Head of caudate nucleus (tissue), 42 donors: ENCODE measurements around the gene RTEL1.
"Not testable (repeated sequence)": the region's sequence is repeated elsewhere in the genome, so short reads cannot be mapped to it uniquely, and the experiment has no call there.

ENCODE experiments used
- DNase-seq, 42 donors: peaks; one replicate each; pipeline versions ENCODE4 v3.0.0 to v3.0.0-alpha.2; 2020 to 2021; ENCODE audit warnings: mixed read lengths in 7 of 42
- intact Hi-C: fragments of 100-400 bp; cut with DNase I; formaldehyde crosslinking; loops from one replicate; pipeline ENCODE4 v1.15.0; 2022

Gene RTEL1

GRCh38 chr20:63642527-63643247 is 15.4 kb upstream of the RTEL1 start:
- intact Hi-C loops: no loop called here
- DNase-seq: no peak

- no peak for DNase-seq
- intact Hi-C loops: no loop called here
Observed at GRCh38 chr20:63643499-63643898, 14.6 kb upstream of the RTEL1 start.

GRCh38 chr20:63643946-63644345 is 14.2 kb upstream of the RTEL1 start:
- DNase-seq: peak in 2 of 42 donors; percentile 29 to 53
- intact Hi-C loops: no loop called here

DNA sequence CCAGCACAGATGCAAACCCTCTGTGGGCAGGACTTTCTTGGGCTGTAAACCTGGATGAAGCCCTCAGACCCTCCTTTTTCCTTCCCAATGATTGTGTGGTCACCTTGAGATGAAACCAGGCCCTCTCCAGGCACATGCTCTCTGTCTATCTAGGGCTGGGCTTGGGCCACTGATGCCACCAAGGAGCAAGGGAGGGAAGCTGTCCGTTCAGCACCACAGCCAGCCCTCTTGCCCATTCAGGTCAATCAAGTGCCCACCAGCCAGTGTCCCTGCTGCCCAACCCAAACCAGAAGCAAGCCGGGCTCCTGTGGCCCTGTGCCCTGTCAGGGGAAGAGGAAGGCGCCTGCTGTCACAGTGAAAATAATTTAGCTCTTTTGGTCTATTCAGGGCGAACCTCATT is 12.9 kb upstream of the RTEL1 start:
- intact Hi-C loops: no loop called here
- no peak for DNase-seq

GRCh38 chr20:63648190-63648589 is 9.9 kb upstream of the RTEL1 start:
- intact Hi-C loops: no loop called here
- no peak for DNase-seq

DNA sequence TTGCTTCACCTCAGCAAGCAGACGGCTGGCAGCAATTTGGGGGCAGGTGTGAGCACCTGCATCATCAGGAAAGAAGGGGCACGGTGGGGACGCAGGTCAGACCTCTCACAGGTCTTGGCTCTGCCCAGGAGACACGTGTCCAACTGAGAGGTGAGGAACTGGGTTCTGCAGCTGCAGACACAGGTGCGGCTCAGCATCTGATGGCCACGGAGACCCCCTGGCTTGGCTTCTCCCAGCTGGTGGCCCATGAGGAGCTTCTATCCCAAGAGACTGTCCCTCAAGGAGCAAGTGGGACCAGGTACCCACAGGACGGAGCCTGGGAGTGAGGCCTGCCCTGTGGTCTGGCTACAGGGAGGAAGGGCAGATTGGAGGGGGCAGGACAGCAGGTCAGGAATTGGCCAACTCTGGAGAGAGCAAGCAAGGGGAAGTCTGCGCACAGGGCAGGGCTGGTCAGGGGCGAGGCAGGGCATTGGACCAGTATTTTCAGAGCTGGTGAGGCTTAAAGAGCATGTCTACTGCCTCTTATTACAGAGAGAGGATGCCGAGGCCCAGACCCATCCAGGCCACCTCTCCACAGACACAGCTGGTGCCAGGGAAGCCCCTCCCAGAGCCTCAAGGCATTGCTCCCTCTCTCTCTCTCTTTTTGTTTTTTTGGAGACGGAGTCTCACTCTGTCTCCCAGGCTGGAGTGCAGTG is 9.1 kb upstream of the RTEL1 start:
- intact Hi-C loops: no loop called here
- DNase-seq: no peak

GRCh38 chr20:63650486-63650885 is 7.6 kb upstream of the RTEL1 start:
- intact Hi-C loops, DNase-seq: not testable (repeated sequence)

- peak in 1 of 42 donors; percentile 21 for DNase-seq
Observed at GRCh38 chr20:63651942-63652191, 6.2 kb upstream of the RTEL1 start.

DNA sequence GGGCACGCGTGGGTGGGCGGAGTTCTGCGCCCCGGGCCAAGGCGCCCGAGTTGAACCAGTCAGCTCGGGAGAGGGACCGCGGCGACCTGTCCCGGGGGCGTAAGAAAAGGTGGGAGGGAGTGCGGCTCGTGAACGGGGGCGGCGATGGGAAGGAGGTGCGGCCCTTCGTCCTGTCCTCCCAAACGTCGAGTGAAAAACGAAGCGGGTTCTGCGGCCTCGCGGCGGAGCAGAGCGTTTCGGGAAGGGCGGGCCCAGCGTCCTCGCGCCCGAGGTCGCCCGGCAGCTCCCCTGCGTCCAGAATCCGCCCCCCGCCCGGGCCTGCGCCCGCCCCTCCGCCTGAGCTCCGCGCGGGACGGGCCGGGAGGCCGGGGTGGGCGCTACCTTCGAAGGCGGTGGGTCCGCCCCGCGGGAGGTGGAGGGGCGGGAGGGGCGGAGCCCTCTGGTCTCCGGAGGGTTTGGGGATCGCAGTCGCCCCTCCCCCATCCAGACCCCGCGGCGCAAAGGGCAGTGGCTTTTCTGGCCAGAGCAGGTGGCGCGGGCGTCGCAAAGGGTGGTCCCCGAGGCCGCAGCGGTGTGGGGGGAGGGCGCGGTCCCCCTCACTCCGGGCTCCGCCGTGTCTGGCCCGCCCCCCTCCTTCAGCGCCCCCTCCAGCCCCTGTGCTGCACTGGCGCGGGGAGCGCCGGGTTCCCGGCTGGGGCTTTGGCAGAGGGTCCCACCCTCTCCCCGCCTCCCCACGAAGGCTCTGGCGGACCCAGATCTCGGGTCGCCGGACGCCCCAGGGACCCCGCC is 5.7 kb upstream of the RTEL1 start:
- DNase-seq: peak in 6 of 42 donors; percentile 21 to 46 (median 28)
- intact Hi-C loops: no loop called here

More at GRCh38 chr20:63651942-63652191, 6.2 kb upstream of the RTEL1 start:
- intact Hi-C loops: no loop called here

DNA sequence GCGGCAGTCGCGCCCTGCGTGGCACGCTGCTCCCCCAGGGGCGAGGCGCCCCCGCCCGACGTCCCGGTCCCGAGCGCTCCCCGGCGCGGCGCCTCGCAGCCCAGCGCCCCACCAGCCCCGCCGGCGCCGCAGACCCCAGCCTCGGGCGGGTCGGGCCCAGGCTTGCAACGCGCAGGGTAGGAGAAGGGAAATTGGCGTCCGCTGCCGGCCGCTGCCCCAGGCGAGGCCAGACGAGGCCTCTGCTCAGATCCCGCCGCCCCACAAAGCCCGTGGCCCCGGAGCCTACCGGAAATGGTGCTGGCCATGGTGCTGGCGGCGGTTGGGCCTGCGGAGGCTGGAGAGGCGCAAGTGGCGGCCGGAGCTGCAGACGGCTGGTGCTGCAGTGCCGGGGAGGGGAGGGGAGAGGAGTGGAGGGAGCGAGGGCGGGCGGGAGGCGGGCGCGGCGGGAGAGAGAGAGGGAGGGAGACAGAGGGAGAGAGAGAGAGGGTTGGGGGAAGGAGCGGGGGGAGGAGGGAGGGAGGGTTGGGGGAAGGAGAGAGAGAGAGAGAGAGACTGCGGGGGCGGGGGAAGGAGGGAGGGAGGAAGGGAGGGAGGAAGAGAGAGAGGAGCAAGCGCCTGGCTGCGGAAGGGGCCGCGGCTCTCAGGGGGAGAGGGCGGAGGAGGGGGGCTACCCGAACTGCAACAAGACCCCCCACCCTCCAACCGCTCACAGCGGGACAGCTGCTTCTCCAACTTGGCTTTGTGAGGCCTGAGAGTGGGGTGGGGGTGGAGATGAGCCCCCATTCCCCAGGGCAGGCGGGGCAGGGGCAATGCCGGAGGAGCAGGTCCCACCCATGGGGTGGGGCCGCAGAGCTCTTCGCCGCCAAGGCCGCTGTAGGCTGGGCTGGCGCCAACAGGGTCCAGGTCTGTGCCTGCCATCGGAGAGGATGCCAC is 4.8 kb upstream of the RTEL1 start, which contains the start of gene STMN3:
STMN3 (minus strand) TSS at position 384 of the 933 bp plus-strand sequence; CDS start at position 305, 79 bp downstream.
- DNase-seq: peak; percentile 59 to 97 (median 88)
- intact Hi-C loops: no loop called here

DNA sequence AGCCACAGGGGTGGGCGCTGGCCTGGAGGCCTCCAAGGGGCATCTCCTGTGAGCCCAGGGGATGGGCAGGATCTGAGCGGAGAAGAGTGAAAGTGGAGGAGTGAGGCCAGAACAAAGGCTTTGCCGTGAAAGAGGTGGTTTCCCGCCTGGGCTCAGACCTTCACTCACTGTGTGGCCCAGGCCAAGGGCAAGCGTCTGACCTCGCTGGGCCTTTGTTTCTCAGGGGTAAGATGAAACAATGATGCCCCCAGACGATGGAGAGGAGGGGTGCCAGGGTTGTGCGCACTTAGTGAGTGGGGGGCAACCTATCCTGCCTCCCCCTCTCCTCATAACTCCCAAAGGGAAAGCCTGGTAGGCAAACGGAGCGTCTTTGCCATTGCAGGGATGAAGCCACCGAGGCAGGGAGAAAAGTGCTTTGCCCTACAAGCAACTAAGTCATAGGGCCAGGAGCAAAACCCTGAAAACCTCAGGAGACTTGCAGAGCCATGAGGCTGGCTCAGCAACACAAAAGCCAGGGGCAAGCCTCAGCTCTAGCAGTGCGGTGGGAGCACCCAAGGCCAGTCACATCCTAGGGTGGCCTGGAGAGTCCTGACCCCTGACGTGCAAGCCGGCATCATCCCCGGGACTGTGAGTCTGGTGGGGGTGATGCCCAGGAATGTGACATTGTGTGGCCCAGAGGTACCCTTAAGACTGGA is 4.0 kb upstream of the RTEL1 start:
- intact Hi-C loops: no loop called here
- no peak for DNase-seq

GRCh38 chr20:63655249-63655648 is 2.9 kb upstream of the RTEL1 start:
- DNase-seq: no peak
- intact Hi-C loops: loop anchor here (5.0 kb wide), 1 partner anchor 52 kb away; the partner anchor contains the start of genes ARFRP1 and ZGPAT

- no peak for DNase-seq
- intact Hi-C loops: loop anchor here (5.0 kb wide), 1 partner anchor 51 kb away; the partner anchor contains the start of genes ARFRP1 and ZGPAT
Observed at GRCh38 chr20:63656451-63656850, 1.7 kb upstream of the RTEL1 start.

GRCh38 chr20:63657260-63657936 is 714 bp upstream of the RTEL1 start:
- intact Hi-C loops: loop anchor here (5.0 kb wide), 1 partner anchor 50 kb away; the partner anchor contains the start of genes ARFRP1 and ZGPAT

GRCh38 chr20:63658749-63659187 is 656 bp downstream of the RTEL1 start:
- intact Hi-C loops: loop anchor here (2.0 to 5.0 kb wide), 2 partner anchors 32 to 49 kb away; partner anchors contain the start of genes ARFRP1, GMEB2 and ZGPAT

More at GRCh38 chr20:63657260-63657936, 714 bp upstream of the RTEL1 start:
- peak in 10 of 42 donors; percentile 14 to 59 (median 36) for DNase-seq

GRCh38 chr20:63659370-63659769 is 1.3 kb downstream of the RTEL1 start:
- DNase-seq: no peak
- intact Hi-C loops: loop anchor here (2.0 to 5.0 kb wide), 2 partner anchors 33 to 48 kb away; partner anchors contain the start of genes ARFRP1, GMEB2 and ZGPAT

More at GRCh38 chr20:63658749-63659187, 656 bp downstream of the RTEL1 start:
- peak in 21 of 42 donors; percentile 7 to 71 (median 42) for DNase-seq

GRCh38 chr20:63660174-63660573 is 2.1 kb downstream of the RTEL1 start:
- DNase-seq, intact Hi-C loops: not testable (repeated sequence)
